Activated T-cell treated with anti-CD3 and anti-CD28 coated beads for 1 hour (primary cell): Measurements from ENCODE around the gene EHD1.
A peak's percentile ranks its signal among the peaks of the same experiment; 100 is the strongest.

Source experiments
- DNase-seq: peaks from one replicate; pipeline ENCODE4 v3.0.0-alpha.2; 2020; ENCODE audit warnings: low read depth

Gene EHD1

GRCh38 chr11:64890522-64890939, 12.1 kb upstream of the EHD1 start:
- no peak for DNase-seq

GRCh38 chr11:64888729-64889511, 10.5 kb upstream of the EHD1 start:
- DNase-seq, result no peak

GRCh38 chr11:64888406-64888728, 9.9 kb upstream of the EHD1 start:
- no peak for DNase-seq

- DNase-seq, result peak; percentile 83
These were observed 9.5 kb upstream of the EHD1 start for GRCh38 chr11:64887757-64888405.

GRCh38 chr11:64887234-64887756, 8.9 kb upstream of the EHD1 start:
- DNase-seq, result no peak

- no peak for DNase-seq
These were observed 7.2 kb upstream of the EHD1 start for GRCh38 chr11:64885367-64886286.

GRCh38 chr11:64884019-64884418, 5.6 kb upstream of the EHD1 start:
- DNase-seq, result no peak

- no peak for DNase-seq
These were observed 5.2 kb upstream of the EHD1 start for GRCh38 chr11:64883575-64883974.

- no peak for DNase-seq
These were observed 3.8 kb upstream of the EHD1 start for GRCh38 chr11:64882243-64882642.

GRCh38 chr11:64881476-64881875, 3.1 kb upstream of the EHD1 start:
- no peak for DNase-seq

- no peak for DNase-seq
These were observed 2.0 kb upstream of the EHD1 start for GRCh38 chr11:64880240-64881001.

GRCh38 chr11:64879244-64879900, 951 bp upstream of the EHD1 start:
- DNase-seq, result no peak

GRCh38 chr11:64878223-64878493, 263 bp downstream of the EHD1 start:
- no peak for DNase-seq

GRCh38 chr11:64877390-64878222, 815 bp downstream of the EHD1 start:
- no peak for DNase-seq

GRCh38 chr11:64876835-64877341, 1.5 kb downstream of the EHD1 start:
- no peak for DNase-seq

- DNase-seq, result no peak
These were observed 2.1 kb downstream of the EHD1 start for GRCh38 chr11:64876229-64876750.

GRCh38 chr11:64875369-64876228, 2.8 kb downstream of the EHD1 start:
- no peak for DNase-seq

- DNase-seq, result no peak
These were observed 3.8 kb downstream of the EHD1 start for GRCh38 chr11:64874308-64875240.
